D721Med (cell line): Measurements from ENCODE around the gene TRANK1.

ENCODE experiments used
- DNase-seq: peaks from one replicate; pipeline ENCODE4 v3.0.0; 2011; ENCODE audit warnings: low spot score; ENCODE audit not compliant: insufficient read length
- FAIRE-seq: peaks from 2 replicates; lab custom pipeline; 2011; peaks lifted over from hg19 to GRCh38; lab: Jason Lieb, UNC
- CTCF ChIP-seq: IDR thresholded peaks from 2 replicates; pipeline ENCODE4 v1.5.1; 2012; ENCODE audit warnings: mild to moderate bottlenecking, control low read depth; ENCODE audit not compliant: insufficient read depth; ENCODE audit errors: missing control alignments

The TRANK1 gene

GRCh38 chr3:36837089-36837488, 107.8 kb downstream of the TRANK1 start:
- DNase-seq (no peak), FAIRE-seq (no peak)
- TF ChIP-seq CTCF, result no peak

GRCh38 chr3:36833160-36833814, 111.6 kb downstream of the TRANK1 start:
- DNase-seq (no peak), FAIRE-seq (no peak)
- TF ChIP-seq CTCF, result no peak

GRCh38 chr3:36832406-36832805, 112.4 kb downstream of the TRANK1 start:
- no peak for TF ChIP-seq CTCF
- FAIRE-seq, result no peak
- DNase-seq, result no peak

GRCh38 chr3:36827133-36827532, 117.7 kb downstream of the TRANK1 start:
- no peak for FAIRE-seq
- DNase-seq, result no peak
- TF ChIP-seq CTCF, result no peak

GRCh38 chr3:36826240-36826639, 118.6 kb downstream of the TRANK1 start:
- no peak for TF ChIP-seq CTCF
- FAIRE-seq, result no peak

GRCh38 chr3:36824443-36824842, 120.4 kb downstream of the TRANK1 start:
- DNase-seq (no peak), FAIRE-seq (no peak)
- TF ChIP-seq CTCF, result no peak

More at GRCh38 chr3:36826240-36826639, 118.6 kb downstream of the TRANK1 start:
- DNase-seq, result no peak

GRCh38 chr3:36823806-36824205, 121.0 kb downstream of the TRANK1 start:
- FAIRE-seq, result no peak
- TF ChIP-seq CTCF, result no peak

More at GRCh38 chr3:36823806-36824205, 121.0 kb downstream of the TRANK1 start:
- peak; percentile 23 for DNase-seq
